ENCODE results near the gene DPYSL5. TPM values are rescaled to one million over a fixed set of nuclear protein-coding genes. Genes with fewer than 3 reads are reported as not detected.

Gene DPYSL5
- total and polyA plus RNA-seq, 2 of the 8 experiments (the other 6 are each of a cell fraction or from before 2014, with no cell fraction given), result 11.9 to 16.4 TPM

GRCh38 chr2:26892922-26893524, 45.1 kb downstream of the DPYSL5 start:
- H2AK5ac ChIP-seq (ENCODE audit: low read depth, low read length), result no peak overlapping the region
- no peaks in the 10 kb centered on the region for H3K23me2 ChIP-seq (ENCODE audit: low read depth, low read length)
- no peak overlapping the region for H3K4me3 ChIP-seq (ENCODE audit: extremely low read depth in 1 of 4, insufficient read depth in 2 of 4, low read depth in 3 of 4, low read length in 4 of 4)
- H3K4me2 ChIP-seq (ENCODE audit: insufficient read depth in 1 of 2, low read depth in 2 of 2, low read length in 2 of 2), result no peak overlapping the region
- no peak overlapping the region for H3K18ac ChIP-seq (ENCODE audit: extremely low read depth, low read length)
- H3K27me3 ChIP-seq (replicated peaks in 1 of 4; ENCODE audit: control insufficient read depth in 3 of 4, extremely low read depth in 1 of 4, insufficient read depth in 3 of 4, low read length in 3 of 4), result no peaks in the 10 kb centered on the region
- no peak overlapping the region for H4K91ac ChIP-seq (replicated peaks; ENCODE audit: insufficient read length, low read length)
- DNase-seq (ENCODE audit: low read depth in 1 of 2, low spot score in 2 of 2) (peak in 1 of 2 experiments; percentile 30), FAIRE-seq (no peak)
- no peak overlapping the region for H2BK120ac ChIP-seq (replicated peaks; ENCODE audit: low read depth, low read length)
- 85% methylated on average over 3 of the region's 3 CpGs; no CpG with 5 or more reads in 1 of the 2 experiments for WGBS, 2 experiments (ENCODE audit: extremely low coverage in 1 of 2, insufficient coverage in 1 of 2, insufficient read length in 1 of 2, insufficient replicate concordance in 2 of 2, low coverage in 1 of 2, low lambda C conversion rate in 2 of 2, missing lambda C conversion rate in 1 of 2)
- peaks cover 0 to 4% of the 10 kb centered on the region in 2 experiments for H4K20me1 ChIP-seq (replicated peaks in 1 of 2; ENCODE audit: control insufficient read depth in 1 of 2, insufficient read depth in 2 of 2, low read length in 2 of 2)
- H3K9me3 ChIP-seq (ENCODE audit: insufficient read depth in 2 of 2, low read depth in 1 of 2, low read length in 1 of 2), result no peaks in the 10 kb centered on the region
- H3K27ac ChIP-seq (ENCODE audit: low read depth, low read length), result no peak overlapping the region
- no peaks in the 10 kb centered on the region; a peak in 1 of 7 replicates for H3K4me1 ChIP-seq (replicated peaks in 1 of 4; ENCODE audit: control insufficient read depth in 3 of 4, insufficient read depth in 4 of 4, low read length in 3 of 4)
- no peaks in the 10 kb centered on the region for H3K36me3 ChIP-seq (ENCODE audit: control insufficient read depth in 2 of 4, insufficient read depth in 4 of 4, low read length in 3 of 4)
- H3K23ac ChIP-seq (ENCODE audit: insufficient read length), result no peak overlapping the region
- no peak overlapping the region for H2BK5ac ChIP-seq (ENCODE audit: low read depth, low read length)
- H2AFZ ChIP-seq (ENCODE audit: low read length), result no peak overlapping the region
- no peak overlapping the region for H2BK12ac ChIP-seq (ENCODE audit: low read depth, low read length)
- no peaks in the 10 kb centered on the region for H3K79me1 ChIP-seq (ENCODE audit: low read depth, low read length)
- no peak overlapping the region for H4K8ac ChIP-seq (ENCODE audit: extremely low read depth, insufficient read depth, low read length)
- no peak overlapping the region for H3K56ac ChIP-seq (replicated peaks; ENCODE audit: insufficient read length, low read depth, low read length)
- POLR2A ChIA-PET (ENCODE audit: partially characterized antibody), result no interaction called here
- no peak overlapping the region for H3K9ac ChIP-seq (replicated peaks in 1 of 4; ENCODE audit: extremely low read depth in 1 of 4, low read depth in 3 of 4, low read length in 3 of 4)
- no peak overlapping the region for H2BK15ac ChIP-seq (ENCODE audit: low read length)
- H3K79me2 ChIP-seq (ENCODE audit: control insufficient read depth in 1 of 2, insufficient read depth in 2 of 2, low read length in 2 of 2), result no peaks in the 10 kb centered on the region
- H4K5ac ChIP-seq (ENCODE audit: insufficient read length, low read depth, low read length), result no peak overlapping the region
- no peak overlapping the region for H3K4ac ChIP-seq (replicated peaks; ENCODE audit: insufficient read length, low read depth, low read length)
- H3K14ac ChIP-seq (ENCODE audit: insufficient read length), result no peak overlapping the region
- no peak overlapping the region for H2BK20ac ChIP-seq (ENCODE audit: low read length)
- CTCF ChIA-PET (ENCODE audit: partially characterized antibody), result interaction anchor here (0.8 to 1.6 kb wide), 4 partner anchors 14 to 49 kb away, joined by 3 read pairs; no protein-coding TSS in a partner anchor
- TF ChIP-seq HDAC2 (IDR thresholded peaks at IDR 0.05; ENCODE audit: borderline replicate concordance in 1 of 2, low read depth in 2 of 2, low read length in 2 of 2) (no peak), TAF1 (IDR thresholded peaks at IDR 0.05; ENCODE audit: low read depth, low read length) (no peak), RFX5 (IDR thresholded peaks at IDR 0.05; ENCODE audit: borderline replicate concordance, low read depth, low read length) (no peak), FOSL1 (IDR thresholded peaks at IDR 0.05; ENCODE audit: insufficient read depth, low read depth, low read length) (no peak), POLR2AphosphoS5 (IDR thresholded peaks at IDR 0.05; ENCODE audit: low read depth, low read length) (no peak), SP2 (IDR thresholded peaks at IDR 0.05; ENCODE audit: low read length) (no peak), CREB1 (IDR thresholded peaks at IDR 0.05) (no peak), SP1 (IDR thresholded peaks at IDR 0.05; ENCODE audit: low read depth, low read length) (no peak), KDM1A (IDR thresholded peaks at IDR 0.05; ENCODE audit: borderline replicate concordance, low read length) (no peak), E2F6 (IDR thresholded peaks at IDR 0.05) (no peak), SUZ12 (IDR thresholded peaks at IDR 0.05; ENCODE audit: low read length) (no peak), TBP (IDR thresholded peaks at IDR 0.05; ENCODE audit: low read depth, low read length) (no peak), NANOG (IDR thresholded peaks at IDR 0.05; ENCODE audit: insufficient read depth, low read depth, low read length, poor library complexity, severe bottlenecking) (no peak), TCF12 (IDR thresholded peaks at IDR 0.05; ENCODE audit: low read depth, low read length) (no peak)
